Caco-2 (cell line): ENCODE results near the gene RIOK3. TPM values are rescaled to one million over a fixed set of nuclear protein-coding genes. Genes with fewer than 3 reads are reported as not detected.

ENCODE experiments used
- BruUV-seq: library from RNA; stranded (reverse); fragments of 400-500 nt; replicated peaks from 2 replicates; lab custom pipeline; 2021; lab: Mats Ljungman, UMichigan
- CTCF ChIA-PET: fragments of 300-600 bp; sonication (Branson Sonifier 250); formaldehyde crosslinking; loops from one replicate; lab custom pipeline; 2022; ENCODE audit warnings: antibody characterized with exemption; lab: Charles Lee
- POLR2A ChIA-PET: fragments of 300-600 bp; sonication (Branson Sonifier 250); formaldehyde crosslinking; loops from one replicate; lab custom pipeline; 2022; ENCODE audit warnings: antibody characterized with exemption; lab: Charles Lee
- DNase-seq, 2 experiments: peaks; one replicate each; pipeline versions ENCODE4 v3.0.0 to v3.0.0-alpha.2; 2020 to 2022
- H3K27me3 ChIP-seq: replicated peaks from 2 replicates; pipeline ENCODE4 v1.6.0; 2011; ENCODE audit warnings: low read length; ENCODE audit not compliant: control insufficient read depth, insufficient read depth
- H3K36me3 ChIP-seq: 2 replicates; pipeline ENCODE4 v1.5.1; 2011; ENCODE audit warnings: low read length; ENCODE audit not compliant: control insufficient read depth, insufficient read depth
- H3K4me1 ChIP-seq: fragments of 250-450 bp; sonication (Bioruptor Pico); 2 replicates; pipeline ENCODE4 v1.5.1; 2020; ENCODE audit warnings: mild to moderate bottlenecking
- H3K4me3 ChIP-seq: 2 replicates; pipeline ENCODE4 v1.5.1; 2011; ENCODE audit warnings: low read depth, mild to moderate bottlenecking, control low read depth, low read length
- H3K9me3 ChIP-seq: fragments of 250-450 bp; sonication (Bioruptor Pico); 2 replicates; pipeline ENCODE4 v1.5.1; 2020; ENCODE audit warnings: mild to moderate bottlenecking, moderate library complexity
- H3K27ac Mint-ChIP-seq: one replicate; pipeline ENCODE4 v1.8.0; 2022; ENCODE audit warnings: mixed read lengths; ENCODE audit not compliant: unreplicated experiment
- H3K27me3 Mint-ChIP-seq: one replicate; pipeline ENCODE4 v1.8.0; 2022; ENCODE audit warnings: mixed read lengths; ENCODE audit not compliant: insufficient read depth, unreplicated experiment
- H3K36me3 Mint-ChIP-seq: one replicate; pipeline ENCODE4 v1.8.0; 2022; ENCODE audit warnings: mild to moderate bottlenecking, mixed read lengths; ENCODE audit not compliant: insufficient read depth, unreplicated experiment
- H3K4me1 Mint-ChIP-seq: one replicate; pipeline ENCODE4 v1.8.0; 2022; ENCODE audit warnings: low read depth, mixed read lengths; ENCODE audit not compliant: unreplicated experiment
- H3K4me3 Mint-ChIP-seq: one replicate; pipeline ENCODE4 v1.8.0; 2022; ENCODE audit warnings: mild to moderate bottlenecking, moderate library complexity, mixed read lengths; ENCODE audit not compliant: unreplicated experiment
- H3K9me3 Mint-ChIP-seq: one replicate; pipeline ENCODE4 v1.8.0; 2022; ENCODE audit warnings: mixed read lengths; ENCODE audit not compliant: unreplicated experiment
- intact Hi-C: fragments of 100-400 bp; cut with micrococcal nuclease; formaldehyde crosslinking; loops from one replicate; pipeline ENCODE4 v1.10.0; 2022; ENCODE audit not compliant: unreplicated experiment
- total RNA-seq: library from RNA; stranded (reverse); gene quantifications from 2 replicates; pipeline ENCODE4 v1.2.3, GENCODE V29; 2022
- TF ChIP-seq, protein P1 (sequence below), 2 experiments: fragments of 200-600 bp in 1 of 2; IDR thresholded peaks; 1 replicate in 1 of 2; 2 replicates in 1 of 2; pipeline versions ENCODE4 v1.5.1 to v1.8.0; 2011 to 2022; ENCODE audit warnings: antibody characterized with exemption in 1 of 2, control low read depth in 1 of 2, inconsistent platforms in 1 of 2, low read depth in 1 of 2, low read length in 1 of 2, mild to moderate bottlenecking in 1 of 2, moderate library complexity in 1 of 2; ENCODE audit not compliant: insufficient read depth in 1 of 2, severe bottlenecking in 1 of 2, unreplicated experiment in 1 of 2

Gene RIOK3
- total RNA-seq, 1 experiment from 2014 or later, result 32.4 TPM

DNA sequence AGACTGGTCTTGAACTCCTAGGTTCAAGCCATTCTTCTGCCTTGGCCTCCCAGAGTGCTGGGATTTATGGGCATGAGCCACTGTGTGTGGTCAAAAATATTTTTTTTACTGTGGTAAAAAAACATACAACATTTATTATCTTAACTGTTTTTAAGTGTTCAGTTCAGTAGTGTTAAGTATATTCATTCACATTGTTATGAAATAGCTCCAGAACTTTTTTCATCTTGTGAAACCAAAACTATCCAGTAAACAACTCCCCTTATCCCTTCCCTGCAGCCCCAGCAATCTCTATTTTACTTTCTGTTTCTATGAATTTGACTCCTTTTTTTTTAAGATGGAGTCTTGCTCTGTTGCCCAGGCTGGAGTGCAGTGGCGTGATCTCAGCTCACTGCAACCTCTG lies 59.6 kb downstream of the RIOK3 start:
- TF ChIP-seq, protein P1, sequence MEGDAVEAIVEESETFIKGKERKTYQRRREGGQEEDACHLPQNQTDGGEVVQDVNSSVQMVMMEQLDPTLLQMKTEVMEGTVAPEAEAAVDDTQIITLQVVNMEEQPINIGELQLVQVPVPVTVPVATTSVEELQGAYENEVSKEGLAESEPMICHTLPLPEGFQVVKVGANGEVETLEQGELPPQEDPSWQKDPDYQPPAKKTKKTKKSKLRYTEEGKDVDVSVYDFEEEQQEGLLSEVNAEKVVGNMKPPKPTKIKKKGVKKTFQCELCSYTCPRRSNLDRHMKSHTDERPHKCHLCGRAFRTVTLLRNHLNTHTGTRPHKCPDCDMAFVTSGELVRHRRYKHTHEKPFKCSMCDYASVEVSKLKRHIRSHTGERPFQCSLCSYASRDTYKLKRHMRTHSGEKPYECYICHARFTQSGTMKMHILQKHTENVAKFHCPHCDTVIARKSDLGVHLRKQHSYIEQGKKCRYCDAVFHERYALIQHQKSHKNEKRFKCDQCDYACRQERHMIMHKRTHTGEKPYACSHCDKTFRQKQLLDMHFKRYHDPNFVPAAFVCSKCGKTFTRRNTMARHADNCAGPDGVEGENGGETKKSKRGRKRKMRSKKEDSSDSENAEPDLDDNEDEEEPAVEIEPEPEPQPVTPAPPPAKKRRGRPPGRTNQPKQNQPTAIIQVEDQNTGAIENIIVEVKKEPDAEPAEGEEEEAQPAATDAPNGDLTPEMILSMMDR (IDR thresholded peaks at IDR 0.05; ENCODE audit: insufficient read depth in 1 of 2, low read depth in 1 of 2, low read length in 1 of 2, severe bottlenecking in 1 of 2, unreplicated experiment in 1 of 2), result no peak
- peaks cover 13% of the 10 kb centered on the region for H3K36me3 Mint-ChIP-seq
- no peak for DNase-seq
- Histone ChIP-seq H3K36me3 (no peaks in the 10 kb centered on the region), H3K27me3 (no peaks in the 10 kb centered on the region), H3K4me3 (no peak overlapping the region), H3K4me1 (peaks cover 4% of the 10 kb centered on the region; the same call in 1 of the 2 replicates), H3K9me3 (no peaks in the 10 kb centered on the region)
- no peak overlapping the region for H3K27ac Mint-ChIP-seq
- POLR2A ChIA-PET, result no interaction called here
- no peaks in the 10 kb centered on the region for H3K9me3 Mint-ChIP-seq
- CTCF ChIA-PET, result no interaction called here
- no TSS peak for BruUV-seq
- no peak overlapping the region for H3K4me3 Mint-ChIP-seq
- intact Hi-C loops, result no loop called here
- no peaks in the 10 kb centered on the region for H3K27me3 Mint-ChIP-seq
- H3K4me1 Mint-ChIP-seq, result no peaks in the 10 kb centered on the region

DNA sequence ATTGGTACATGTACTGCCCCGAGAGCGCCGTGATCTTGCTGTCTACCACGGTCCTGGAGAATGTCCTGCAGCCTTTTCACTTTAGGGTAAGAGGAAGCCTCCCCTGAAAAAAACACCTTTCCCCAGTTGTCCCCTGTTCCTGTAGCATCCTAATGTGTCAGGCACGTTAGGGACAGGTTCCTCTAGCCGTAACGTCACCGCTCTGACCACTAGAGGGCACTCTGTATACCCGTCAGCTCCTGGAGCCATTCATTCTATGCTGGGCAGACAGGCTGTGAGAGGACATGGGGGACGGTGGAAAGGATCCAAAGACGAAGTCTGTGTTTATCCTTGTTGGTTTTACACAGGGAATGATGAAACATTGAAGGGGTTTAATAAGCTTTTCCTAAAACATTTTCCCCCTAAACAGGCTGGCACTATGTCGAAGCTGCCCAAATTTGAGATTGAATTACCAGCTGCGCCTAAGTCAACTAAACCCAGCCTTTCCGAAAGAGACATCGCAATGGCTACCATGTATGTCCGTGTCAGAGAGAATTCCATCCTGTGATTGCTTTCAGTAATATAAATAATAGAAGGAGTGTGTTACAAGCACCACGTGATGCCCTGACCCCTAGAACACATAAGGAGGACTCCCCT lies 62.9 kb downstream of the RIOK3 start:
- Mint-ChIP-seq H3K27ac (no peak overlapping the region), H3K27me3 (no peaks in the 10 kb centered on the region), H3K9me3 (no peaks in the 10 kb centered on the region), H3K36me3 (peaks cover 22% of the 10 kb centered on the region), H3K4me3 (no peak overlapping the region), H3K4me1 (no peaks in the 10 kb centered on the region)
- DNase-seq, result peak; percentile 70 to 72
- Histone ChIP-seq H3K36me3 (no peaks in the 10 kb centered on the region), H3K4me1 (peaks cover 4% of the 10 kb centered on the region; the same call in 1 of the 2 replicates), H3K27me3 (no peaks in the 10 kb centered on the region), H3K9me3 (no peaks in the 10 kb centered on the region), H3K4me3 (no peak overlapping the region)
- POLR2A ChIA-PET, result no interaction called here
- intact Hi-C loops, result loop anchor here (1.0 kb wide), 1 partner anchor 70 kb away; the partner anchor contains the start of gene NPC1
- TF ChIP-seq, protein P1 (IDR thresholded peaks at IDR 0.05; ENCODE audit: insufficient read depth in 1 of 2, low read depth in 1 of 2, low read length in 1 of 2, severe bottlenecking in 1 of 2, unreplicated experiment in 1 of 2), result peak; percentile 51 to 68
- BruUV-seq, result no TSS peak
- CTCF ChIA-PET, result interaction anchor here (0.7 to 1.5 kb wide), 4 partner anchors 17 to 188 kb away, joined by 3 to 4 read pairs (median 4); no protein-coding TSS in a partner anchor

DNA sequence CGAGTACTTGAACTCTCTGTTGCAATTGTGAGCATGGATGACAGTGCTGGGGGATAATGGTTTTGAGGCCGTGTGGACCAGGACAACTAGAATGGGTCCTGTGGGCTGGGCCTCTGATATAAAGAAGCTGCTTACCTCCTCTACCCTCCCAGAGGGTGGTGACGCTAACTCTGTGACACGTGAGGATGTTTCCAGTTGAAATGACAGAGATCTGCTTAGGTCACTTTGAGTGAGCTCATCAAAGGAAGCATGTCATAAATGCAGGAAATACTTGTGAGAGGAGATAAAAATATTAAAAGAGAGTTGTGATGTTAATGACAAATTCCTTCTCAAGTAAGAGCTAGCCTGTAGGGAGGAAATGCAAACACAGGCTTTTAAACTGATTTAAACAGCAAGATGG lies 66.6 kb downstream of the RIOK3 start:
- Mint-ChIP-seq H3K27ac (no peak overlapping the region), H3K4me3 (no peak overlapping the region), H3K36me3 (peaks cover 31% of the 10 kb centered on the region), H3K4me1 (no peaks in the 10 kb centered on the region), H3K27me3 (no peaks in the 10 kb centered on the region), H3K9me3 (no peaks in the 10 kb centered on the region)
- Histone ChIP-seq H3K36me3 (no peaks in the 10 kb centered on the region), H3K4me3 (no peak overlapping the region), H3K27me3 (no peaks in the 10 kb centered on the region), H3K9me3 (no peaks in the 10 kb centered on the region), H3K4me1 (peaks cover 4% of the 10 kb centered on the region; the same call in 1 of the 2 replicates)
- no TSS peak for BruUV-seq
- CTCF ChIA-PET, result no interaction called here
- POLR2A ChIA-PET, result no interaction called here
- intact Hi-C loops, result no loop called here
- TF ChIP-seq, protein P1 (IDR thresholded peaks at IDR 0.05; ENCODE audit: insufficient read depth in 1 of 2, low read depth in 1 of 2, low read length in 1 of 2, severe bottlenecking in 1 of 2, unreplicated experiment in 1 of 2), result no peak
- DNase-seq, result no peak
